ENCODE measurements around the gene EFCAB11.

DNA sequence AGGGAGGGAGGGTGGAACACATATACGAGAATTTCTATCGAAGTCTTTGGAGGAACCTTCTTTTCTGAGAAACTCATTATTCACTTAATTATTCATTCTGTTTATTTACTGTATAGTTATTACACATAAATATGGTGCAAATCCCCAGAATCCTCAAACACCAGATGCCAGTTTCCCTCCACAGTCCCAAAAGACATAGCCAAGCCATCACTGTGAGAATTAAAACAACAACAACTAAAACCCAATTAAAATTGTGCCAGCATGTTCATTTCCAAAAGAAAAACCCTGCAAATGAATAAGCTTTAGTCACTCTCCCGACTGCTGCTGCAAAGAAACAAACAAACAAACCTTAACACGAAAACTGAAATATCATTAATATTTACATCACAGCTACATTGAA lies 173.5 kb downstream of the EFCAB11 start:
- TF ChIP-seq, protein P1, sequence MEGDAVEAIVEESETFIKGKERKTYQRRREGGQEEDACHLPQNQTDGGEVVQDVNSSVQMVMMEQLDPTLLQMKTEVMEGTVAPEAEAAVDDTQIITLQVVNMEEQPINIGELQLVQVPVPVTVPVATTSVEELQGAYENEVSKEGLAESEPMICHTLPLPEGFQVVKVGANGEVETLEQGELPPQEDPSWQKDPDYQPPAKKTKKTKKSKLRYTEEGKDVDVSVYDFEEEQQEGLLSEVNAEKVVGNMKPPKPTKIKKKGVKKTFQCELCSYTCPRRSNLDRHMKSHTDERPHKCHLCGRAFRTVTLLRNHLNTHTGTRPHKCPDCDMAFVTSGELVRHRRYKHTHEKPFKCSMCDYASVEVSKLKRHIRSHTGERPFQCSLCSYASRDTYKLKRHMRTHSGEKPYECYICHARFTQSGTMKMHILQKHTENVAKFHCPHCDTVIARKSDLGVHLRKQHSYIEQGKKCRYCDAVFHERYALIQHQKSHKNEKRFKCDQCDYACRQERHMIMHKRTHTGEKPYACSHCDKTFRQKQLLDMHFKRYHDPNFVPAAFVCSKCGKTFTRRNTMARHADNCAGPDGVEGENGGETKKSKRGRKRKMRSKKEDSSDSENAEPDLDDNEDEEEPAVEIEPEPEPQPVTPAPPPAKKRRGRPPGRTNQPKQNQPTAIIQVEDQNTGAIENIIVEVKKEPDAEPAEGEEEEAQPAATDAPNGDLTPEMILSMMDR (IDR thresholded peaks at IDR 0.05) = no peak
- TF ChIP-seq POLR2AphosphoS5 (IDR thresholded peaks at IDR 0.05) (no peak), EP300 (IDR thresholded peaks at IDR 0.05) (no peak), POLR2A (IDR thresholded peaks at IDR 0.05) (no peak)
